Body of pancreas (tissue), 4 donors: ENCODE data around the gene XPO1. TPM values are rescaled to one million over a fixed set of nuclear protein-coding genes. Genes with fewer than 3 reads are reported as not detected.

Experiments
- ATAC-seq: fragments of 150-250 bp; one replicate; pipeline ENCODE4 v1.9.1; 2016
- DNase-seq, 4 donors: peaks; one replicate each; pipeline ENCODE4 v3.0.0-alpha.2; 2019
- H3K27ac ChIP-seq, 4 donors: fragments of 200-600 bp; sonication (generic); 1 replicate in 3 of 4; 2 replicates in 1 of 4; pipeline versions ENCODE4 v1.5.1 to v1.6.1; 2016 to 2019; ENCODE audit warnings: mild to moderate bottlenecking in 1 of 4, mixed read lengths in 1 of 4, moderate library complexity in 1 of 4
- H3K27me3 ChIP-seq, 2 donors: fragments of 200-600 bp; sonication (generic); one replicate each; pipeline ENCODE4 v1.6.0; 2016; ENCODE audit warnings: mild to moderate bottlenecking in 1 of 2
- H3K36me3 ChIP-seq, 2 donors: fragments of 200-600 bp; sonication (generic); replicated peaks in 1 of 2; 2 replicates each; pipeline ENCODE4 v1.5.1; 2016; ENCODE audit warnings: low read depth in 2 of 2; ENCODE audit not compliant: insufficient read depth in 1 of 2
- H3K4me1 ChIP-seq: fragments of 200-600 bp; sonication (generic); one replicate; pipeline ENCODE4 v1.6.0; 2016
- H3K4me3 ChIP-seq, 2 donors: fragments of 200-600 bp; sonication (generic); 1 replicate in 1 of 2; 2 replicates in 1 of 2; pipeline ENCODE4 v1.5.1; 2016 to 2019
- H3K9me3 ChIP-seq, 3 donors: fragments of 200-600 bp; sonication (generic); 1 replicate in 2 of 3; 2 replicates in 1 of 3; pipeline ENCODE4 v1.5.1; 2016
- POLR2A ChIP-seq, 3 donors: fragments of 450-650 bp; IDR thresholded peaks; one replicate each; pipeline ENCODE4 v1.6.1; 2016; ENCODE audit warnings: antibody characterized with exemption in 3 of 3, mild to moderate bottlenecking in 2 of 3
- WGBS, 2 donors: methylation state at CpG; one replicate each; pipeline ENCODE4 v1.1.5; 2017; 5-methylcytosine and 5-hydroxymethylcytosine counted together
- intact Hi-C: fragments of 100-400 bp; cut with DNase I; formaldehyde crosslinking; loops from one replicate; pipeline ENCODE4 v1.15.1; 2023
- total RNA-seq, 2 donors: library from RNA; depleted of rRNA; stranded (reverse); fragments of >200 nt; gene quantifications; one replicate each; pipeline ENCODE4 v1.1.0, GENCODE V29; 2016
- TF ChIP-seq, protein P1 (sequence below), 7 experiments: fragments of 450-650 bp in 4 of 7; fragments of 200-600 bp in 3 of 7; sonication (generic) in 3 of 7; IDR thresholded peaks; one replicate each; pipeline ENCODE4 v1.5.1; 2016 to 2019; ENCODE audit warnings: antibody characterized with exemption in 7 of 7

The XPO1 gene
- total RNA-seq, 2 donors from 2014 or later = 55.7 to 70.0 TPM

DNA sequence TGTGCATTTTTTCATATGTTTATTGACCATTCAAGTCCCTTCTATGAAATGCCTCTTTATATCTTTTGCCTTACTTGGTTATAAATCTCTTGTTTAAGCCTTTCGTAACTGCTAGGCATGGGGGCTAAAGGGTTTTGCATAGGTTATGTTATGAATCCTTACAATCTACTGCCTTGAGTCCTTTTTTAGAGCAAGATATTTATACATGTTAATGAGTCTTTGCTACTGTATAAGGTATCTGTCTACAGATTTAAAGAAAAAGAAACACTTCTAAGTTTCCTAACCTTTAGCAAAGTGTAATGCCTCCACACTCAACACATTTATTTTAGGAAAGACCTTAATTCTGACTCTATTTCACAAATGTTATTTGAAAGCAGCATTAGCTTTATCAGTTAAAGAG lies 43.6 kb upstream of the XPO1 start:
- intact Hi-C loops = no loop called here
- 97 to 100% methylated on average over 1 of the region's 1 CpG for WGBS, 2 donors

DNA sequence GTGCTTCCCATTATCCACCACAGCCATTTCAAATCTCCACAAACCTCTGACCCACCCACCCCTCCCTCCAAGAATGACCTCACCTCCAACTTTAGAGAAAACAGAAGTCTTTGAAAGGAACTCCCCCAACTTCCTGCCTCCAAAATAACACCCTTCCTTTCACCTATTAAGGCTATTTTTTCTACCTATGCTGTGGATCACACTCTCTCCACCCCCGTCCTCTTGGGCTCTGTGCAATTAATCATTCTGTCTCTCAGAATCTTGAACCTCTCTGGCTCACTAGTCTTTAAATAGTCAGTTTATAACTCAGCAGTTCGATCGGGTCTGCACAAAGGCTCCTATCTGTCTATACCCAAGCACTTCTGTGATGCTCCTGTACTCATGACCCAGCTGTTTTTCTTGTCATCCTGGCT lies 37.3 kb upstream of the XPO1 start:
- intact Hi-C loops = no loop called here
- Histone ChIP-seq H3K36me3 (no peaks in the 10 kb centered on the region), H3K27me3 (no peaks in the 10 kb centered on the region), H3K9me3 (no peaks in the 10 kb centered on the region), H3K4me1 (no peaks in the 10 kb centered on the region), H3K27ac (no peak overlapping the region), H3K4me3 (no peak overlapping the region)
- ATAC-seq = no peak
- WGBS, 2 donors = 51 to 61% methylated on average over 3 of the region's 3 CpGs
- DNase-seq = no peak
- TF ChIP-seq, protein P1, sequence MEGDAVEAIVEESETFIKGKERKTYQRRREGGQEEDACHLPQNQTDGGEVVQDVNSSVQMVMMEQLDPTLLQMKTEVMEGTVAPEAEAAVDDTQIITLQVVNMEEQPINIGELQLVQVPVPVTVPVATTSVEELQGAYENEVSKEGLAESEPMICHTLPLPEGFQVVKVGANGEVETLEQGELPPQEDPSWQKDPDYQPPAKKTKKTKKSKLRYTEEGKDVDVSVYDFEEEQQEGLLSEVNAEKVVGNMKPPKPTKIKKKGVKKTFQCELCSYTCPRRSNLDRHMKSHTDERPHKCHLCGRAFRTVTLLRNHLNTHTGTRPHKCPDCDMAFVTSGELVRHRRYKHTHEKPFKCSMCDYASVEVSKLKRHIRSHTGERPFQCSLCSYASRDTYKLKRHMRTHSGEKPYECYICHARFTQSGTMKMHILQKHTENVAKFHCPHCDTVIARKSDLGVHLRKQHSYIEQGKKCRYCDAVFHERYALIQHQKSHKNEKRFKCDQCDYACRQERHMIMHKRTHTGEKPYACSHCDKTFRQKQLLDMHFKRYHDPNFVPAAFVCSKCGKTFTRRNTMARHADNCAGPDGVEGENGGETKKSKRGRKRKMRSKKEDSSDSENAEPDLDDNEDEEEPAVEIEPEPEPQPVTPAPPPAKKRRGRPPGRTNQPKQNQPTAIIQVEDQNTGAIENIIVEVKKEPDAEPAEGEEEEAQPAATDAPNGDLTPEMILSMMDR (IDR thresholded peaks at IDR 0.05) = no peak

More for the DNA sequence above, 43.6 kb upstream of the XPO1 start:
- no peak overlapping the region for H3K27ac ChIP-seq
- no peak overlapping the region for H3K4me3 ChIP-seq
- no peaks in the 10 kb centered on the region for H3K27me3 ChIP-seq
- DNase-seq (no peak), ATAC-seq (no peak)
- no peaks in the 10 kb centered on the region for H3K4me1 ChIP-seq
- H3K36me3 ChIP-seq = no peaks in the 10 kb centered on the region
- TF ChIP-seq, protein P1 (IDR thresholded peaks at IDR 0.05) = no peak
- no peak for TF ChIP-seq POLR2A (IDR thresholded peaks at IDR 0.05)
- H3K9me3 ChIP-seq = no peaks in the 10 kb centered on the region

DNA sequence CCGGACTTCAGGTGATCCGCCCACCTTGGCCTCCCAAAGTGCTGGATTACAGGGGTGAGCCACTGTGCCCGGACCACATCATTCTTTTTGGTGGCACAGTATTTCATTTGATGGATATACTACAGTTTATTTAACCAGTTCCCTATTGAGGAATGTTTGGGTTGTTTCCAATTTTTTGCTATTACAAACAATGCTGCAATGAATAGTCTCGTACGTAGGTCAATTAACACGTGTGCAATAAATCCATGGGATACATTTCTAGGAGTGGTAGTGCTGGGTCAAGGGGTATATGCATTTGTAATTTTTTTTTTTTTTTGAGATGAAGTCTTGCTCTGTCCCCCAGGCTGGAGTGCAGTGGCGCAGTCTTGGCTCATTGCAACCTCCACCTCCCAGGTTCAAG lies 28.4 kb upstream of the XPO1 start:
- no peak for DNase-seq
- ATAC-seq = no peak
- H3K27me3 ChIP-seq = no peaks in the 10 kb centered on the region
- no peak overlapping the region for H3K27ac ChIP-seq
- H3K9me3 ChIP-seq = no peaks in the 10 kb centered on the region
- intact Hi-C loops = no loop called here
- 61% methylated on average over 7 of the region's 7 CpGs for WGBS, 2 donors
- no peak overlapping the region for H3K4me3 ChIP-seq
- H3K4me1 ChIP-seq = no peaks in the 10 kb centered on the region
- no peak for TF ChIP-seq POLR2A (IDR thresholded peaks at IDR 0.05)
- TF ChIP-seq, protein P1 (IDR thresholded peaks at IDR 0.05) = no peak
- H3K36me3 ChIP-seq = no peaks in the 10 kb centered on the region

DNA sequence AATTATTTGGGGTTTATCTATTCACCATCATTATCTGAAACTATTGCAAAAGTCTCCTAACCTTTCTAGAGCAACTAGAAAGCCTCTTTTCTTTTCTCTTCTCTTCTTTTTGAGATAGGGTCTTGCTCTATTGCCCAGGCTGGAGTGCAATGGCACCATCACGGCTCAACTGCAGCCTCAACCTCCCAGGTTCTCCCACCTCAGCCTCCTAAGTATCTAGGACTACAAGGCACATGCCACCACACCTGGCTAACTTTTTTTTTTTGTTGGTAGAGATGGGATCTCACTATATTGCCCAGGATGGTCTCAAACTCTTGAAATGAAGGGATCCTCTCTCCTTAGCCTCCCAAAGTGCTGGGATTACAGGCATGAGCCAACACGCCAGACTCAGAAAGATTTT lies 24.5 kb upstream of the XPO1 start:
- H3K27me3 ChIP-seq = no peaks in the 10 kb centered on the region
- no peaks in the 10 kb centered on the region for H3K9me3 ChIP-seq
- no peak overlapping the region for H3K27ac ChIP-seq
- no peak overlapping the region for H3K4me3 ChIP-seq
- WGBS, 2 donors = 87 to 98% methylated on average over 2 of the region's 2 CpGs
- H3K36me3 ChIP-seq = no peaks in the 10 kb centered on the region
- DNase-seq (no peak), ATAC-seq (no peak)
- intact Hi-C loops = no loop called here
- H3K4me1 ChIP-seq = no peaks in the 10 kb centered on the region
- TF ChIP-seq POLR2A (IDR thresholded peaks at IDR 0.05) = no peak
- TF ChIP-seq, protein P1 (IDR thresholded peaks at IDR 0.05) = no peak

DNA sequence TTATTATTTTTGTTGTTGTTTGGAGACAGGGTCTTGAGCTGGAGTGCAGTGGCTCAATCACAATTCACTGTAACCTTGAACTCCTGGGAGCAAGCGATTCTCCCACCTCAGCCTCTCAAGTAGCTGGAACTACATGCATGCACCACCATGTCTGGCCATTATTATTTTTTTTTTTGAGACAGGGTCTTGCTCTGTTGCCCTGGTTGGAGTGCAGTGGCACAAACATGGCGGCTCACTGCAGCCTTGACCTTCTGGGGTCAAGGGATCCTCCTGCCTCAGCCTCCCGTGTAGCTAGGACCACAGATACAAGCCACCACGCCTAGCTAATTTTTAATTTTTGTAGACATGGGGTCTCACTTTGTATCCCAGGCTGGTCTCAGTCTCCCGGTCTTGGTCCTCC lies 20.0 kb upstream of the XPO1 start:
- 57 to 72% methylated on average over 3 to 5 of the region's 5 CpGs for WGBS, 2 donors
- Histone ChIP-seq H3K4me3 (no peak overlapping the region), H3K36me3 (no peaks in the 10 kb centered on the region), H3K9me3 (no peaks in the 10 kb centered on the region), H3K27me3 (no peaks in the 10 kb centered on the region), H3K27ac (no peak overlapping the region), H3K4me1 (no peaks in the 10 kb centered on the region)
- intact Hi-C loops = no loop called here
- ATAC-seq = no peak
- no peak for TF ChIP-seq POLR2A (IDR thresholded peaks at IDR 0.05)
- TF ChIP-seq, protein P1 (IDR thresholded peaks at IDR 0.05) = no peak
- no peak for DNase-seq
